HFF-Myc (cell line): ENCODE results near the gene PDE4D.

Source experiments
- DNase-seq: peaks from one replicate; pipeline ENCODE4 v3.0.0-alpha.2; 2011; ENCODE audit warnings: low read depth; ENCODE audit errors: extremely low read depth
- H3K4me3 ChIP-seq: replicated peaks from 2 replicates; pipeline ENCODE4 v1.5.1; 2011; ENCODE audit warnings: low read depth, mild to moderate bottlenecking, control low read depth, low read length
- CTCF ChIP-seq: IDR thresholded peaks from 2 replicates; pipeline ENCODE4 v1.5.1; 2012; ENCODE audit warnings: mild to moderate bottlenecking, low read depth, low read length, control low read depth; ENCODE audit errors: missing control alignments

Gene PDE4D

GRCh38 chr5:59337240-59337639 lies 556.3 kb downstream of the PDE4D start:
- H3K4me3 ChIP-seq = no peak overlapping the region
- TF ChIP-seq CTCF = no peak
- DNase-seq = no peak

DNA sequence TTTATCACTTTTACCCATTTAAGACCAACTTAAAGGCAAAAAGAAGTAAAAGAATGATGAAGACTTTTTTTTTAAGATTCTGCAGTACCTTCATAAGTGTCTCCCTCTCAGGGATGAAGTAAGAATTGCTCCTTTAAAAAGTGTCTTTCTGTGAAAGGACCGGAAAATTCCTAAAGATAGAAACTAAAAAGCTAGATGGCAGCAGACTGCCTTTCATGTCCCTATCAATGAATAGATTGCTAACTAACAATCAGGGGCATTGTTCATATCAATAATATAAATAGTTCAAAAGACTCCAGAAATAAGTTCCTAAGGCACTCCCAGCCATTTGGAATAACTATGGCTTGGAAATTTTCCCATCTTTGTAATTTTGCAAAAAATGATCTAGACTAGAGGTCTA lies 558.0 kb downstream of the PDE4D start:
- DNase-seq = no peak
- no peak for TF ChIP-seq CTCF
- no peak overlapping the region for H3K4me3 ChIP-seq

GRCh38 chr5:59333416-59333815 lies 560.1 kb downstream of the PDE4D start:
- no peak for DNase-seq
- no peak for TF ChIP-seq CTCF
- H3K4me3 ChIP-seq = no peak overlapping the region

DNA sequence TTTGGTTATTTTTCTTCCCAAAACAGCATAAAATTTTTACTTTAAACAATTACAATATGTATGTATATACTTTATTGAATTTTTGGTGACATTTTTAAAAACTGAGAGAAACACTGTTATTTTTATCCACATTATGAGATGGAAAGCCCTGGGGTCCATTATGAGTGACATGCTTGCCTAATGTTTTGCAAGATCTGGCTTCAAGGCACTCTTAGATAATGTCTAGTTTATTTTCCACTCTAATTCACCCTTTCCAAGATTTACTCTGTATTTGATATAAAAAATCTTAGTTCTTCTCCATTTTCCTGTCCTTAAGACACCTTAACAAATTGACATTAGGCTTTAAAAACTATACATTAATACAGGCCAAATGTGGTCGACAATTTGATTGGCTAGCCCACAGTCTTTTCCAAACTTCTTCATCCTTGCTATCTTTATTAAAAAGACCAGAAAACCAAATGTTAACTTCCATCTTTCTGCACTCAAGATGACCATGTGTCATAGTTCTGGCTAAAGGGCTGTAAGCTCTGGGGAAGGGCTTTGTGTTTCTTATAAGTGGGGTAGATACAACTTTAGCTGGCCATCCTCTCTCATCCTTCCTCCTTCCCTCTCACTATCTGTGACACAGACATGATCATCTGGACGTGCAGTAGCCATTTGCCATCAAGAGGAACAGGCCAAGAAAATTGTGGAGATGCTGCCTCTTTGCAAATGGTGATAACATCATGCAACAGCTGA lies 561.1 kb downstream of the PDE4D start:
- TF ChIP-seq CTCF = no peak
- no peak for DNase-seq
- H3K4me3 ChIP-seq = no peak overlapping the region

- no peak for TF ChIP-seq CTCF
- no peak for DNase-seq
These were observed 562.8 kb downstream of the PDE4D start for GRCh38 chr5:59330680-59331079.

DNA sequence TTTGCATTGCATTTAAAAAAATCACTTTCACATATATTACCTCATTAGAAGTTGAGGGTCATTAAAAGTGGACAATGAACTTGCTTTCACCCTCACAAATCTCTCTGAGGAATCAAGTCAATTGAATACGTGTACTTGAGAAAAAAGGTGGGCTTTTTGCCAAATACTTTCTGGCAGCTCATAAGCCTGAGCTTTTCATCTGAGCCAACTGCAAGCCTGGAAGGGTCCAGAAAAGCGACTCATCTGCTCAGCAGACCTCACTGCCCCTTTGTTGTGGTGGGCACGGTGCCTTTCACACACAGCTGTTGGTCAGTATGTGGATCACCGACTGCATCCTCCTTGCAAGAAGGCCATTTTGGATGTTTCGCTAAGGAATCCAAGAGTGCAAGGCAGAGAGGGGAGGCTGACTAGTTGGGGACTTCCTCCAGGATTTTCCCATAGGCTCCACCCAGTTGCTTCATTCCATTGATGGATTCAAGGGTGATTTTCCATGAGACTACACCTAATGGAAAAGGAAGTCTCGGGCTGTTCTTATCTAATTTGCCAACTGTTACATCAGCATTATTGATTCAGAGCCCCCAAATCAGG lies 564.7 kb downstream of the PDE4D start:
- DNase-seq = no peak

More at GRCh38 chr5:59330680-59331079, 562.8 kb downstream of the PDE4D start:
- no peak overlapping the region for H3K4me3 ChIP-seq

More for the DNA sequence above, 564.7 kb downstream of the PDE4D start:
- TF ChIP-seq CTCF = no peak
- H3K4me3 ChIP-seq = no peak overlapping the region
